Measurements from ENCODE around the gene FHOD3. TPM values are rescaled to one million over a fixed set of nuclear protein-coding genes. Genes with fewer than 3 reads are reported as not detected.
A peak's percentile ranks its signal among the peaks of the same experiment; 100 is the strongest.

FHOD3 gene
- total and polyA plus RNA-seq, 2 of the 4 experiments (the other 2 are of a cell fraction), result 14.6 to 16.0 TPM

DNA sequence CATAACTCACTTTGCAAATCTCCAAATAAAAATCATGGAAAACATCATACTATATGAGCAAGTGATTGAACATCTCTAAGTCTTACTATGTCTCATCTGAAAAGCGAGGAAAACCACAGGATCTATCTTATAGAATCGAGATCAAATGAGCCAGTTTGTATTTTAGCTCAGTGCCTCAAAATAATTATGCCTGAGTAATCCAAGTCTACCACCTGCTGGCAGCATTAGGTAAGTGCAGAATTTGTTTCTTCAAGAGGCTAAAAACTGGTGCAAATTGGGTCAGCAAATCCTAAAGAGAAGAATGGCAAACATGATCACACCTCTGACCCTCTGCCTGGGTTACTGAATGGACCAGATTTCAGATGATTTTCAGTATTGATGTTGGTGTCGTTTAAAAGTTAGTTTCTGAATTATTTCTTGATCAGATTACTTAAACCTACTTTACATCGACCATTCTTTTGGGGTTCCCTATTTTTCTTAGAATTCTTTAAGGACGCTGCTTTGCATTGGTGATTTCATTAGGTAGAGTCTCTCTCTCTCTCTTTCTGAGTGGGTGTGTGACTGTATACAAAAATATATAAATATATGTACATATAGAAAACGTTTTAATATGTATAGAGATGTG is 12.7 kb upstream of the FHOD3 start:
- Histone ChIP-seq H3K14ac (replicated peaks; ENCODE audit: low read depth, low read length) (no peak overlapping the region), H3K56ac (ENCODE audit: extremely low read depth, insufficient read depth, low read length) (no peak overlapping the region), H2BK5ac (ENCODE audit: low read depth, low read length, poor library complexity, severe bottlenecking) (no peak overlapping the region), H2AK5ac (ENCODE audit: low read depth, low read length) (no peak overlapping the region), H2BK15ac (ENCODE audit: low read depth, low read length) (no peak overlapping the region), H3K4me2 (ENCODE audit: low read depth, low read length) (no peak overlapping the region), H3K4ac (ENCODE audit: low read depth, low read length) (no peak overlapping the region), H3K27me3 (ENCODE audit: control insufficient read depth, insufficient read depth, low read length) (peaks cover 4% of the 10 kb centered on the region), H4K91ac (ENCODE audit: insufficient read depth, low read depth, low read length) (no peak overlapping the region), H2AK9ac (replicated peaks; ENCODE audit: low read depth, low read length, poor library complexity) (no peak overlapping the region), H3K9me1 (ENCODE audit: insufficient read depth, low read length) (no peaks in the 10 kb centered on the region), H3K4me3 (ENCODE audit: insufficient read depth, low read depth, low read length) (no peak overlapping the region), H3K79me1 (ENCODE audit: low read depth in 1 of 2, low read length in 2 of 2) (no peaks in the 10 kb centered on the region), H3K18ac (ENCODE audit: low read depth, low read length) (no peak overlapping the region), H4K8ac (ENCODE audit: low read depth in 2 of 2, low read length in 2 of 2) (no peak overlapping the region), H3K9me3 (ENCODE audit: control insufficient read depth, insufficient read depth, low read length) (peaks cover 2% of the 10 kb centered on the region), H2BK120ac (ENCODE audit: low read depth, low read length) (no peak overlapping the region), H3K27ac (ENCODE audit: insufficient read depth, low read length) (no peak overlapping the region), H3K36me3 (ENCODE audit: control insufficient read depth, insufficient read depth, low read length) (no peaks in the 10 kb centered on the region), H3K9ac (ENCODE audit: low read depth, low read length) (0 out of 2 replicates have a peak overlapping the region, but pooled peaks have one; percentile 22), H4K20me1 (ENCODE audit: insufficient read depth, low read length) (no peaks in the 10 kb centered on the region), H3K4me1 (ENCODE audit: control insufficient read depth, insufficient read depth, low read length) (no peaks in the 10 kb centered on the region), H4K5ac (ENCODE audit: low read depth, low read length) (no peak overlapping the region), H2AFZ (replicated peaks; ENCODE audit: low read length, poor library complexity) (no peak overlapping the region), H2BK20ac (ENCODE audit: low read depth, low read length) (no peak overlapping the region), H3K23ac (ENCODE audit: low read depth, low read length) (no peak overlapping the region)
- WGBS, 2 experiments (ENCODE audit: extremely low coverage in 2 of 2, insufficient read length in 1 of 2), result no CpG with 5 or more reads among the region's 6 CpGs
- intact Hi-C loops (cut with micrococcal nuclease) (loop anchor here (1.0 kb wide), 5 partner anchors 155 to 528 kb away; partner anchors contain the start of genes ELP2 and SLC39A6), dilution Hi-C loops (cut with HindIII; ENCODE audit: low sequenced_read_pairs, unreplicated experiment) (no loop called here), in situ Hi-C loops (cut with MboI; ENCODE audit: low sequenced_read_pairs) (loop anchor here (5.0 to 10.0 kb wide), 4 partner anchors 187 to 530 kb away; no protein-coding TSS in a partner anchor)
- DNase-seq, result peak; percentile 74
- ChIA-PET CTCF (interaction anchor here (0.6 to 1.7 kb wide), 8 partner anchors 8 to 267 kb away, joined by 3 to 9 read pairs (median 4); no protein-coding TSS in a partner anchor), POLR2A (ENCODE audit: unreplicated experiment) (no interaction called here)
- TF ChIP-seq CHD1 (IDR thresholded peaks at IDR 0.05; ENCODE audit: low read depth, low read length) (no peak), MAZ (IDR thresholded peaks at IDR 0.05; ENCODE audit: borderline replicate concordance, low read depth, low read length) (no peak), RAD21 (IDR thresholded peaks at IDR 0.05; ENCODE audit: low read length) (peak; percentile 98), SMC3 (IDR thresholded peaks at IDR 0.05; ENCODE audit: low read depth, low read length) (peak; percentile 98), POLR2A (IDR thresholded peaks at IDR 0.05; ENCODE audit: low read depth, low read length) (peak; percentile 59; the same call in 1 of the 2 replicates)
- TF ChIP-seq, protein P1, sequence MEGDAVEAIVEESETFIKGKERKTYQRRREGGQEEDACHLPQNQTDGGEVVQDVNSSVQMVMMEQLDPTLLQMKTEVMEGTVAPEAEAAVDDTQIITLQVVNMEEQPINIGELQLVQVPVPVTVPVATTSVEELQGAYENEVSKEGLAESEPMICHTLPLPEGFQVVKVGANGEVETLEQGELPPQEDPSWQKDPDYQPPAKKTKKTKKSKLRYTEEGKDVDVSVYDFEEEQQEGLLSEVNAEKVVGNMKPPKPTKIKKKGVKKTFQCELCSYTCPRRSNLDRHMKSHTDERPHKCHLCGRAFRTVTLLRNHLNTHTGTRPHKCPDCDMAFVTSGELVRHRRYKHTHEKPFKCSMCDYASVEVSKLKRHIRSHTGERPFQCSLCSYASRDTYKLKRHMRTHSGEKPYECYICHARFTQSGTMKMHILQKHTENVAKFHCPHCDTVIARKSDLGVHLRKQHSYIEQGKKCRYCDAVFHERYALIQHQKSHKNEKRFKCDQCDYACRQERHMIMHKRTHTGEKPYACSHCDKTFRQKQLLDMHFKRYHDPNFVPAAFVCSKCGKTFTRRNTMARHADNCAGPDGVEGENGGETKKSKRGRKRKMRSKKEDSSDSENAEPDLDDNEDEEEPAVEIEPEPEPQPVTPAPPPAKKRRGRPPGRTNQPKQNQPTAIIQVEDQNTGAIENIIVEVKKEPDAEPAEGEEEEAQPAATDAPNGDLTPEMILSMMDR (conservative IDR thresholded peaks at IDR 0.05; ENCODE audit: low read depth, low read length), result peak; percentile 96
- BruUV-seq (replicated peaks), result no TSS peak
- peak; percentile 89 for ATAC-seq (ENCODE audit: low read depth)

Data from IMR-90 (cell line).